CD4-positive, alpha-beta T cell (primary cell): Measurements from ENCODE around the gene GPR153. TPM values are rescaled to one million over a fixed set of nuclear protein-coding genes. Genes with fewer than 3 reads are reported as not detected.

Source experiments
- ATAC-seq: fragments of 200-7000 bp; cut with Tn5 transposase; one replicate; pipeline ENCODE4 v1.10.0; 2022; ENCODE audit warnings: mild to moderate bottlenecking; ENCODE audit not compliant: poor library complexity
- CTCF ChIA-PET: fragments of 350-600 bp; sonication (Branson Sonifier 250); formaldehyde crosslinking; loops from one replicate; lab custom pipeline; 2021; ENCODE audit warnings: antibody characterized with exemption, inconsistent platforms; lab: Charles Lee
- POLR2A ChIA-PET: fragments of 350-600 bp; sonication (Branson Sonifier 250); formaldehyde crosslinking; loops from one replicate; lab custom pipeline; 2021; ENCODE audit warnings: antibody characterized with exemption, inconsistent platforms; lab: Charles Lee
- DNase-seq, 14 experiments: peaks; one replicate each; pipeline ENCODE4 v3.0.0-alpha.2; 2013 to 2020; ENCODE audit warnings: mixed read lengths in 2 of 14
- H3K27ac ChIP-seq, 2 donors: one replicate each; pipeline versions ENCODE4 v1.5.1 to v1.7.0; 2013; ENCODE audit warnings: low read length in 2 of 2, low read depth in 1 of 2, mild to moderate bottlenecking in 1 of 2
- H3K27me3 ChIP-seq, 2 experiments: 1 replicate in 1 of 2; 2 replicates in 1 of 2; pipeline versions ENCODE4 v1.6.1 to v1.7.0; 2013; ENCODE audit warnings: low read length in 2 of 2, control low read depth in 1 of 2, mild to moderate bottlenecking in 1 of 2, moderate library complexity in 1 of 2; ENCODE audit not compliant: insufficient read depth in 2 of 2, control insufficient read depth in 1 of 2
- H3K36me3 ChIP-seq: one replicate; pipeline ENCODE4 v1.6.1; 2013; ENCODE audit warnings: low read length, control low read depth; ENCODE audit not compliant: insufficient read depth
- H3K4me1 ChIP-seq: one replicate; pipeline ENCODE4 v1.6.1; 2013; ENCODE audit warnings: low read length, control low read depth; ENCODE audit not compliant: insufficient read depth
- H3K4me3 ChIP-seq: one replicate; pipeline ENCODE4 v1.5.1; 2013; ENCODE audit warnings: mild to moderate bottlenecking, low read length, moderate library complexity
- H3K9me3 ChIP-seq, 2 experiments: 1 replicate in 1 of 2; 2 replicates in 1 of 2; pipeline versions ENCODE4 v1.6.1 to v1.7.0; 2013; ENCODE audit warnings: low read length in 2 of 2, mild to moderate bottlenecking in 2 of 2, control low read depth in 1 of 2, moderate library complexity in 1 of 2; ENCODE audit not compliant: control insufficient read depth in 1 of 2, insufficient read depth in 1 of 2
- H3K27ac Mint-ChIP-seq: one replicate; pipeline ENCODE4 v1.8.0; 2020; ENCODE audit warnings: mixed read lengths
- H3K27me3 Mint-ChIP-seq: one replicate; pipeline ENCODE4 v1.8.0; 2021; ENCODE audit warnings: mixed read lengths
- H3K36me3 Mint-ChIP-seq: one replicate; pipeline ENCODE4 v1.8.0; 2021; ENCODE audit warnings: low read depth, mixed read lengths
- H3K4me1 Mint-ChIP-seq: one replicate; pipeline ENCODE4 v1.8.0; 2021; ENCODE audit warnings: low read depth, mixed read lengths
- H3K4me3 Mint-ChIP-seq: one replicate; pipeline ENCODE4 v1.8.0; 2020; ENCODE audit warnings: mild to moderate bottlenecking, mixed read lengths
- H3K9me3 Mint-ChIP-seq: one replicate; pipeline ENCODE4 v1.8.0; 2020; ENCODE audit warnings: mixed read lengths
- intact Hi-C, 2 experiments: fragments of 100-400 bp; cut with DNase I in 1 of 2; cut with micrococcal nuclease in 1 of 2; formaldehyde crosslinking; loops; one replicate each; pipeline versions ENCODE4 v1.15.1 to v1.9.0; 2023 to 2025; cut with DNase I, micrococcal nuclease
- total RNA-seq, 174 experiments: library from RNA in 2 of 174; stranded (reverse) in 2 of 174; gene quantifications; one replicate each; pipeline ENCODE4 v1.2.3 and lab custom pipeline; 2021 to 2026
- TF ChIP-seq, protein P1 (sequence below): fragments of 200-600 bp; IDR thresholded peaks from one replicate; pipeline ENCODE4 v1.8.0; 2022; ENCODE audit warnings: antibody characterized with exemption, mild to moderate bottlenecking

The GPR153 gene
- total RNA-seq, 2 experiments from 2014 or later: 0.14 to 0.19 TPM

DNA sequence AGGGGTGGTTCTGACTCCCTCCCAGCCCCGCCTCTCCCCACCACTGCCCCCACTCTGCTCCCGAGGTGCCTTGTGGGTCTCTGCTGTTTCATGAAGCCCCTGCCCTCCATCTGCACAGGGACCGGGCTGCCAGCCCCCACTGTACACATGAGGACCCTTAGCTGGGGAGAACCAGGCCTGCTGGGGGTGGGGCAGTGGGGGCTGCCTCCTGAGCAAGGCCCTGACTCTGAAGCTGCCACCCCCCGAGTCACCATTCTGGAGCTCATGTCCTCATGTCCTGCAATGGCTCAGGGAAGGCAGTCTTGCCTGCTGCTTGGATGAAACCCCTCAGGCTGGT, 8.6 kb downstream of the GPR153 start:
- no peak overlapping the region for H3K27ac Mint-ChIP-seq
- POLR2A ChIA-PET: no interaction called here
- H3K4me3 Mint-ChIP-seq: no peak overlapping the region
- Histone ChIP-seq H3K9me3 (peaks cover 0 to 4% of the 10 kb centered on the region in 2 experiments), H3K27ac (no peak overlapping the region), H3K36me3 (no peaks in the 10 kb centered on the region), H3K4me3 (no peak overlapping the region), H3K27me3 (peaks cover 29 to 36% of the 10 kb centered on the region in 2 experiments), H3K4me1 (peaks cover 3% of the 10 kb centered on the region)
- CTCF ChIA-PET: no interaction called here
- H3K27me3 Mint-ChIP-seq: peaks cover 38% of the 10 kb centered on the region
- DNase-seq (no peak), ATAC-seq (no peak)
- no peaks in the 10 kb centered on the region for H3K36me3 Mint-ChIP-seq
- TF ChIP-seq, protein P1, sequence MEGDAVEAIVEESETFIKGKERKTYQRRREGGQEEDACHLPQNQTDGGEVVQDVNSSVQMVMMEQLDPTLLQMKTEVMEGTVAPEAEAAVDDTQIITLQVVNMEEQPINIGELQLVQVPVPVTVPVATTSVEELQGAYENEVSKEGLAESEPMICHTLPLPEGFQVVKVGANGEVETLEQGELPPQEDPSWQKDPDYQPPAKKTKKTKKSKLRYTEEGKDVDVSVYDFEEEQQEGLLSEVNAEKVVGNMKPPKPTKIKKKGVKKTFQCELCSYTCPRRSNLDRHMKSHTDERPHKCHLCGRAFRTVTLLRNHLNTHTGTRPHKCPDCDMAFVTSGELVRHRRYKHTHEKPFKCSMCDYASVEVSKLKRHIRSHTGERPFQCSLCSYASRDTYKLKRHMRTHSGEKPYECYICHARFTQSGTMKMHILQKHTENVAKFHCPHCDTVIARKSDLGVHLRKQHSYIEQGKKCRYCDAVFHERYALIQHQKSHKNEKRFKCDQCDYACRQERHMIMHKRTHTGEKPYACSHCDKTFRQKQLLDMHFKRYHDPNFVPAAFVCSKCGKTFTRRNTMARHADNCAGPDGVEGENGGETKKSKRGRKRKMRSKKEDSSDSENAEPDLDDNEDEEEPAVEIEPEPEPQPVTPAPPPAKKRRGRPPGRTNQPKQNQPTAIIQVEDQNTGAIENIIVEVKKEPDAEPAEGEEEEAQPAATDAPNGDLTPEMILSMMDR: no peak
- H3K4me1 Mint-ChIP-seq: peaks cover 1% of the 10 kb centered on the region
- intact Hi-C loops: no loop called here
- H3K9me3 Mint-ChIP-seq: no peaks in the 10 kb centered on the region

DNA sequence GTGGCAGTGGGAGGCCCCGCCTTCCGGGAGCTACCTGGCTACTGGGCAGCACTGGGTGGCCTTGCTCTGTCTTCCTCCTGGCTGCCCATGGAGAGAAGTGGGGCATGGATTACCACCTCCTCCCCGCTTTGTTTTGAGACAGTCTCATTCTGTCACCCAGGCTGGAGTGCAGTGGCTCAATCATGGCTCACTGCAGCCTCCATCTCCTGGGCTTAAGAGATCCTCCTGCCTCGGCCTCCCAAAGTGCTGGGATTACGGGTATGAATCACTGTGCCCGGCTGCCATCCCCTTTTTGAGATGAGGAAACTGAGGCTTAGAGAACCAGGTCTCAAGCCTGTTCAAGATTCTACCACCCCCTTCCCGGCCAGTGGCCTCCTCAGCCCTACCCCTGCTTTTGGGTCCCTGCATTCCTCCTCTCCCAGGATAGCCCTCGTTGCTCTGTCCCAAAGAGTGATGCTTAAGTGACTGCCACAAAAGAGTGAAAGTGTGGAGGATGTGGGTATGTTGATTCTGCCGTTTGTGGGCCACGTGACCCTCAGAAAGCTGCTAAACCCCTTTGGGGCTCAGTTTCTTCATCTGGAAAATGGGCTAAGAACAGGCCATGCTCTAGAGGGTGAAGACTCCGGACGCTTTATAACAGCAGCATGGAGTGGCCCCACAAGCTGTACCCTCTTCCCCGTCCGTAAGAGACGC, 9.1 kb downstream of the GPR153 start:
- intact Hi-C loops: no loop called here
- POLR2A ChIA-PET: no interaction called here
- CTCF ChIA-PET: no interaction called here
- H3K27me3 ChIP-seq: peaks cover 33 to 41% of the 10 kb centered on the region in 2 experiments
- Mint-ChIP-seq H3K4me3 (no peak overlapping the region), H3K9me3 (no peaks in the 10 kb centered on the region), H3K27ac (no peak overlapping the region), H3K36me3 (no peaks in the 10 kb centered on the region), H3K27me3 (peaks cover 43% of the 10 kb centered on the region), H3K4me1 (peaks cover 6% of the 10 kb centered on the region)
- peaks cover 5% of the 10 kb centered on the region for H3K4me1 ChIP-seq
- no peak overlapping the region for H3K4me3 ChIP-seq
- H3K27ac ChIP-seq: no peak overlapping the region
- peaks cover 0 to 4% of the 10 kb centered on the region in 2 experiments for H3K9me3 ChIP-seq
- TF ChIP-seq, protein P1: no peak
- no peaks in the 10 kb centered on the region for H3K36me3 ChIP-seq
- ATAC-seq (no peak), DNase-seq (no peak)

DNA sequence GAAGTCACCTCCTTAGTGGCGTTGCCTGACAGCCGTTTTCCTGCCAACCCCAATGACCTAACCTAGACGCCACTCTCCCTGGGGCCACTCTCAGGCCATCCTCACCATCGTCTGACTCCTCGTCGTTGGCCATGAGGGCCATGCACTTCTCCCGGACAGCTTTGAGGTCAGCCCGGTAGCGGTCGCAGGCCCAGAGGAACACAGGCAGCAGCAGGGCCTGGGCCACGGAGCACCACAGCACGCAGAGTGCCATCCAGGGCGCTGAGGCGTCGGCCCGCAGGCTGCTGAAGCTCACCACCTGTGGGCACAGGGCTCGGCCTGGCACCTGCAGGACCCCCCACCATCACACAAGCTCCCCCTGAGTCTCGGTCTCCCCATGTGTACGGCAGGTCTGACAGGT, 9.7 kb downstream of the GPR153 start:
- CTCF ChIA-PET: no interaction called here
- TF ChIP-seq, protein P1: no peak
- H3K9me3 ChIP-seq: peaks cover 0 to 7% of the 10 kb centered on the region in 2 experiments
- Mint-ChIP-seq H3K36me3 (no peaks in the 10 kb centered on the region), H3K27ac (no peak overlapping the region), H3K4me3 (no peak overlapping the region), H3K9me3 (no peaks in the 10 kb centered on the region), H3K4me1 (peaks cover 12% of the 10 kb centered on the region), H3K27me3 (peaks cover 49% of the 10 kb centered on the region)
- peaks cover 39 to 45% of the 10 kb centered on the region in 2 experiments for H3K27me3 ChIP-seq
- H3K27ac ChIP-seq: no peak overlapping the region
- peaks cover 11% of the 10 kb centered on the region for H3K4me1 ChIP-seq
- intact Hi-C loops: no loop called here
- POLR2A ChIA-PET: no interaction called here
- DNase-seq (no peak), ATAC-seq (no peak)
- H3K4me3 ChIP-seq: no peak overlapping the region
- H3K36me3 ChIP-seq: no peaks in the 10 kb centered on the region
